IMR-90 (cell line): Measurements from ENCODE around the gene MARCOL. TPM values are rescaled to one million over a fixed set of nuclear protein-coding genes. Genes with fewer than 3 reads are reported as not detected.

ENCODE experiments used
- ATAC-seq: fragments of 200-7000 bp; cut with Tn5 transposase; 2 replicates; pipeline ENCODE4 v1.9.1; 2020; ENCODE audit warnings: low read depth, mild to moderate bottlenecking, moderate library complexity
- BruUV-seq: library from RNA; stranded (reverse); fragments of 400-500 nt; replicated peaks from 2 replicates; lab custom pipeline; 2021; lab: Mats Ljungman, UMichigan
- CTCF ChIA-PET: fragments of 300-600 bp; formaldehyde crosslinking; extraction: SDS; loops from one replicate; lab custom pipeline; 2021; ENCODE audit warnings: antibody characterized with exemption; lab: Yijun Ruan, JAX
- POLR2A ChIA-PET: fragments of 300-600 bp; sonication (Branson Sonifier 250); formaldehyde crosslinking; loops from one replicate; lab custom pipeline; 2022; ENCODE audit warnings: antibody characterized with exemption; ENCODE audit not compliant: unreplicated experiment; lab: Charles Lee
- DNase-seq: peaks from one replicate; pipeline ENCODE4 v3.0.0; 2013
- H2AFZ ChIP-seq: replicated peaks from 2 replicates; pipeline ENCODE3; 2013; ENCODE audit warnings: low read length, mild to moderate bottlenecking; ENCODE audit not compliant: poor library complexity
- H2AK5ac ChIP-seq: 2 replicates; pipeline ENCODE4 v1.6.1; 2013; ENCODE audit warnings: low read depth, low read length, inconsistent platforms
- H2AK9ac ChIP-seq: replicated peaks from 2 replicates; pipeline ENCODE3; 2013; ENCODE audit warnings: mild to moderate bottlenecking, low read depth, low read length, moderate library complexity; ENCODE audit not compliant: poor library complexity
- H2BK120ac ChIP-seq: 2 replicates; pipeline ENCODE4 v1.6.1; 2013; ENCODE audit warnings: low read depth, low read length, inconsistent platforms
- H2BK15ac ChIP-seq: 3 replicates; pipeline ENCODE4 v1.6.1; 2013; ENCODE audit warnings: low read depth, low read length, inconsistent platforms
- H2BK20ac ChIP-seq: 2 replicates; pipeline ENCODE4 v1.6.1; 2013; ENCODE audit warnings: low read depth, mild to moderate bottlenecking, inconsistent platforms, low read length, moderate library complexity
- H2BK5ac ChIP-seq: 2 replicates; pipeline ENCODE4 v1.6.1; 2013; ENCODE audit warnings: mild to moderate bottlenecking, low read depth, low read length, inconsistent platforms; ENCODE audit not compliant: poor library complexity, severe bottlenecking
- H3K14ac ChIP-seq: replicated peaks from 2 replicates; pipeline ENCODE4 v1.6.1; 2013; ENCODE audit warnings: low read depth, low read length, inconsistent platforms
- H3K18ac ChIP-seq: 2 replicates; pipeline ENCODE4 v1.6.1; 2013; ENCODE audit warnings: low read depth, low read length, control low read depth
- H3K23ac ChIP-seq: 2 replicates; pipeline ENCODE4 v1.6.1; 2013; ENCODE audit warnings: low read depth, low read length, inconsistent platforms
- H3K27ac ChIP-seq: 2 replicates; pipeline ENCODE4 v1.5.1; 2013; ENCODE audit warnings: mild to moderate bottlenecking, control low read depth, low read length; ENCODE audit not compliant: insufficient read depth
- H3K27me3 ChIP-seq: 2 replicates; pipeline ENCODE4 v1.6.1; 2013; ENCODE audit warnings: low read length; ENCODE audit not compliant: control insufficient read depth, insufficient read depth
- H3K36me3 ChIP-seq: 2 replicates; pipeline ENCODE4 v1.6.1; 2013; ENCODE audit warnings: low read length, mixed read lengths; ENCODE audit not compliant: control insufficient read depth, insufficient read depth
- H3K4ac ChIP-seq: 2 replicates; pipeline ENCODE4 v1.6.1; 2013; ENCODE audit warnings: low read depth, low read length, inconsistent platforms
- H3K4me1 ChIP-seq: 2 replicates; pipeline ENCODE4 v1.6.1; 2013; ENCODE audit warnings: low read length, mixed read lengths; ENCODE audit not compliant: control insufficient read depth, insufficient read depth
- H3K4me2 ChIP-seq: 2 replicates; pipeline ENCODE4 v1.6.1; 2013; ENCODE audit warnings: low read depth, mild to moderate bottlenecking, control low read depth, low read length, moderate library complexity
- H3K4me3 ChIP-seq: 2 replicates; pipeline ENCODE4 v1.5.1; 2013; ENCODE audit warnings: low read depth, mild to moderate bottlenecking, control low read depth, low read length, moderate library complexity; ENCODE audit not compliant: insufficient read depth
- H3K56ac ChIP-seq: 2 replicates; pipeline ENCODE4 v1.6.1; 2013; ENCODE audit warnings: low read length, inconsistent platforms; ENCODE audit not compliant: insufficient read depth; ENCODE audit errors: extremely low read depth
- H3K79me1 ChIP-seq, 2 experiments: 2 replicates each; pipeline ENCODE4 v1.6.1; 2013; ENCODE audit warnings: low read length in 2 of 2, inconsistent platforms in 1 of 2, low read depth in 1 of 2
- H3K9ac ChIP-seq: 2 replicates; pipeline ENCODE4 v1.6.1; 2013; ENCODE audit warnings: low read depth, low read length, control low read depth
- H3K9me1 ChIP-seq: 2 replicates; pipeline ENCODE4 v1.6.1; 2013; ENCODE audit warnings: low read length, inconsistent platforms; ENCODE audit not compliant: insufficient read depth
- H3K9me3 ChIP-seq: 2 replicates; pipeline ENCODE4 v1.6.1; 2013; ENCODE audit warnings: low read length; ENCODE audit not compliant: control insufficient read depth, insufficient read depth
- H4K20me1 ChIP-seq: 2 replicates; pipeline ENCODE4 v1.6.1; 2013; ENCODE audit warnings: low read length, inconsistent platforms; ENCODE audit not compliant: insufficient read depth
- H4K5ac ChIP-seq: 2 replicates; pipeline ENCODE4 v1.6.1; 2013; ENCODE audit warnings: mild to moderate bottlenecking, low read depth, low read length, control low read depth
- H4K8ac ChIP-seq, 2 experiments: 2 replicates each; pipeline ENCODE4 v1.6.1; 2013; ENCODE audit warnings: low read depth in 2 of 2, low read length in 2 of 2, control low read depth in 1 of 2, inconsistent platforms in 1 of 2
- H4K91ac ChIP-seq: 2 replicates; pipeline ENCODE4 v1.6.1; 2013; ENCODE audit warnings: low read depth, low read length, inconsistent platforms; ENCODE audit not compliant: insufficient read depth
- BHLHE40 ChIP-seq: fragments of 150-350 bp; IDR thresholded peaks from 2 replicates; pipeline ENCODE4 v1.6.1; 2016; ENCODE audit warnings: mild to moderate bottlenecking, low read depth, low read length
- CEBPB ChIP-seq: IDR thresholded peaks from 2 replicates; pipeline ENCODE4 v1.6.1; 2012; ENCODE audit warnings: low read depth, low read length, improper control_type of control experiment
- MAZ ChIP-seq: IDR thresholded peaks from 2 replicates; pipeline ENCODE4 v1.6.1; 2012; ENCODE audit warnings: low read depth, mild to moderate bottlenecking, low read length, improper control_type of control experiment, moderate library complexity, borderline replicate concordance
- MXI1 ChIP-seq: IDR thresholded peaks from 2 replicates; pipeline ENCODE4 v1.6.1; 2012; ENCODE audit warnings: low read depth, mild to moderate bottlenecking, low read length, moderate library complexity, borderline replicate concordance
- POLR2A ChIP-seq: IDR thresholded peaks from 2 replicates; pipeline ENCODE4 v1.6.1; 2012; ENCODE audit warnings: mild to moderate bottlenecking, low read depth, low read length
- SMC3 ChIP-seq: fragments of 150-350 bp; IDR thresholded peaks from 2 replicates; pipeline ENCODE4 v1.6.1; 2016; ENCODE audit warnings: low read depth, mild to moderate bottlenecking, antibody characterized with exemption, low read length, moderate library complexity
- USF2 ChIP-seq: fragments of 150-350 bp; IDR thresholded peaks from 2 replicates; pipeline ENCODE4 v1.6.1; 2017; ENCODE audit warnings: mild to moderate bottlenecking, antibody characterized with exemption, low read length, low read depth
- WGBS, 2 experiments: methylation state at CpG; one replicate each; pipeline versions ENCODE4 v1.1.5 to v1.1.7; 2013; ENCODE audit warnings: missing lambda C conversion rate in 2 of 2; ENCODE audit not compliant: insufficient read length in 1 of 2; ENCODE audit errors: extremely low coverage in 2 of 2; 5-methylcytosine and 5-hydroxymethylcytosine counted together
- dilution Hi-C: fragments of 300-500 bp; cut with HindIII; formaldehyde crosslinking; loops from one replicate; pipeline ENCODE4 v1.14.3; 2018; ENCODE audit warnings: low sequenced_read_pairs; ENCODE audit not compliant: unreplicated experiment
- in situ Hi-C: fragments of 300-500 bp; cut with MboI; formaldehyde crosslinking; loops from 3 replicates; pipeline ENCODE4 v1.14.3; 2019; ENCODE audit warnings: low sequenced_read_pairs, inconsistent platforms, mixed read lengths
- intact Hi-C: fragments of 100-400 bp; cut with micrococcal nuclease; formaldehyde crosslinking; loops from 2 replicates; pipeline ENCODE4 v1.10.0; 2022
- polyA plus RNA-seq, 3 experiments: library from polyadenylated mRNA; depleted of rRNA; stranded (reverse); fragments of >200 nt; gene quantifications; 2 replicates each; pipeline ENCODE4 v1.2.3, GENCODE V29; 2012; ENCODE audit warnings: low replicate concordance in 1 of 3
- total RNA-seq: library from RNA; depleted of rRNA; stranded (reverse); fragments of >200 nt; gene quantifications from 2 replicates; pipeline ENCODE4 v1.2.3, GENCODE V29; 2012
- TF ChIP-seq, protein P1 (sequence below): conservative IDR thresholded peaks from 2 replicates; pipeline ENCODE4 v1.5.1; 2012; ENCODE audit warnings: mild to moderate bottlenecking, low read depth, low read length, improper control_type of control experiment

Gene MARCOL
- total and polyA plus RNA-seq, 2 of the 4 experiments (the other 2 are of a cell fraction): not detected

- Histone ChIP-seq H3K4me1 (no peaks in the 10 kb centered on the region), H2BK20ac (no peak overlapping the region), H3K36me3 (no peaks in the 10 kb centered on the region), H2BK120ac (no peak overlapping the region), H3K23ac (no peak overlapping the region), H4K5ac (no peak overlapping the region), H3K9me3 (no peaks in the 10 kb centered on the region), H3K4ac (no peak overlapping the region), H3K14ac (no peak overlapping the region), H3K9me1 (no peaks in the 10 kb centered on the region), H2BK5ac (no peak overlapping the region), H3K27ac (no peak overlapping the region), H4K8ac (no peak overlapping the region), H4K20me1 (no peaks in the 10 kb centered on the region), H2AK9ac (no peak overlapping the region), H3K4me3 (no peak overlapping the region), H3K79me1 (no peaks in the 10 kb centered on the region), H2AK5ac (no peak overlapping the region), H3K4me2 (no peak overlapping the region), H3K18ac (no peak overlapping the region), H3K56ac (no peak overlapping the region), H3K9ac (no peak overlapping the region), H2BK15ac (no peak overlapping the region), H3K27me3 (no peaks in the 10 kb centered on the region), H2AFZ (no peak overlapping the region), H4K91ac (no peak overlapping the region)
- ATAC-seq: no peak
- TF ChIP-seq BHLHE40 (no peak), MAZ (no peak), USF2 (no peak), CEBPB (no peak), POLR2A (no peak), SMC3 (no peak), MXI1 (no peak)
- TF ChIP-seq, protein P1, sequence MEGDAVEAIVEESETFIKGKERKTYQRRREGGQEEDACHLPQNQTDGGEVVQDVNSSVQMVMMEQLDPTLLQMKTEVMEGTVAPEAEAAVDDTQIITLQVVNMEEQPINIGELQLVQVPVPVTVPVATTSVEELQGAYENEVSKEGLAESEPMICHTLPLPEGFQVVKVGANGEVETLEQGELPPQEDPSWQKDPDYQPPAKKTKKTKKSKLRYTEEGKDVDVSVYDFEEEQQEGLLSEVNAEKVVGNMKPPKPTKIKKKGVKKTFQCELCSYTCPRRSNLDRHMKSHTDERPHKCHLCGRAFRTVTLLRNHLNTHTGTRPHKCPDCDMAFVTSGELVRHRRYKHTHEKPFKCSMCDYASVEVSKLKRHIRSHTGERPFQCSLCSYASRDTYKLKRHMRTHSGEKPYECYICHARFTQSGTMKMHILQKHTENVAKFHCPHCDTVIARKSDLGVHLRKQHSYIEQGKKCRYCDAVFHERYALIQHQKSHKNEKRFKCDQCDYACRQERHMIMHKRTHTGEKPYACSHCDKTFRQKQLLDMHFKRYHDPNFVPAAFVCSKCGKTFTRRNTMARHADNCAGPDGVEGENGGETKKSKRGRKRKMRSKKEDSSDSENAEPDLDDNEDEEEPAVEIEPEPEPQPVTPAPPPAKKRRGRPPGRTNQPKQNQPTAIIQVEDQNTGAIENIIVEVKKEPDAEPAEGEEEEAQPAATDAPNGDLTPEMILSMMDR: no peak
- intact Hi-C loops: no loop called here
- no CpG with 5 or more reads among the region's 3 CpGs for WGBS, 2 experiments
- POLR2A ChIA-PET: no interaction called here
- dilution Hi-C loops: no loop called here
- CTCF ChIA-PET: no interaction called here
- BruUV-seq: no TSS peak
- DNase-seq: no peak
- in situ Hi-C loops: no loop called here
Measured at GRCh38 chr5:148209151-148209770, 29.1 kb upstream of the MARCOL start.
